GM18909 (cell line): Measurements from ENCODE around the gene NFX1.

ENCODE experiments used
- ATAC-seq: cut with Tn5 transposase; IDR thresholded peaks from one replicate; pipeline ENCODE4 v1.9.1; 2021; ENCODE audit warnings: mild to moderate bottlenecking; ENCODE audit not compliant: unreplicated experiment, poor library complexity

Gene NFX1

GRCh38 chr9:33265211-33265865 lies 25.0 kb upstream of the NFX1 start:
- ATAC-seq: no peak

DNA sequence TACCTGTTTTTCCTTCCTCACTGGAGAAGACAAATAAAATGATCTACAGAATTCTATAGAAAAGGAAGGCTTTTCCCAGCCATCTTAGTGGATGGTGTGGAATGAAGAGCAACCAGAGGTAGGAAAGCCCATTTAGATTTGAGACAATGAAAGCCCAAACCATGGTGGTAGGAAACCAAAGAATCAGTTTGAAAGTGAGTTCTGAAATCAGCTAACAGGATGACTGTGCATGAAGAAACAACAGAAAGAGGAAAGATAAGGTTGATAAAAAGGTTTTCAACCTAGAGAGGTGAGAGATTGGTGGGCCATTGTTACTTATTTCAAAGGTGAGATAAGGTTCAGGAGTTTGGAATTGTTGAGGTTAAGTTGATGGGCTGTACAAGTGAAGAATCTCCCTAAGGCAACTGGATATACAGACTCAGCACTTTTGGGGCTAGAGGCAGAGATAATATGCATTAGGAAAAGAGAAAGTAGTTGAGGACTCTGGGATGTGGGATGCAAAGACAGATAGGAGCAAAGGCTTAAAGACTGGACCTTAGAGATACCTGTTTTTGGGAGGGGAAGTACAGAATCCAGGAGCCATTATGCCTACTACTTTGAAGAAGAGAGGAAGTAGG lies 23.1 kb upstream of the NFX1 start:
- no peak for ATAC-seq

- no peak for ATAC-seq
Observed at GRCh38 chr9:33270146-33270545, 20.2 kb upstream of the NFX1 start.

GRCh38 chr9:33272061-33272460 lies 18.3 kb upstream of the NFX1 start:
- no peak for ATAC-seq

- ATAC-seq: no peak
Observed at GRCh38 chr9:33273266-33273971, 16.9 kb upstream of the NFX1 start.

DNA sequence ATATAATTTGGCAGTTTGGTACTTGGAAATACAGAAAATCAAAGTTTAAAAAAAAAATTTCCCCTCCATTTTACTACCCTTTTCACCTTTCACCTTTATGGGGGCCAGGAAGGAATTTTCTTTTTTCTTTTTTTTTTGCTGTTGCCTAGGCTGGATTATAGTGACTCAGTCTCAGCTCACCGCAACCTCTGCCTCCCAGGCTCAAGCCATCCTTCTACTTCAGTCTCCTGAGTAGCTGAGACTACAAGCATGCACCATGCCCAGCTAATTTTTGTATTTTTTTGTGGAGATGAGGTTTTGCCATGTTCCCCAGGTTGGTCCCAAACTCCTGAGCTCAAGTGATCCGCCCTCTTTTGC lies 16.4 kb upstream of the NFX1 start:
- ATAC-seq: no peak

DNA sequence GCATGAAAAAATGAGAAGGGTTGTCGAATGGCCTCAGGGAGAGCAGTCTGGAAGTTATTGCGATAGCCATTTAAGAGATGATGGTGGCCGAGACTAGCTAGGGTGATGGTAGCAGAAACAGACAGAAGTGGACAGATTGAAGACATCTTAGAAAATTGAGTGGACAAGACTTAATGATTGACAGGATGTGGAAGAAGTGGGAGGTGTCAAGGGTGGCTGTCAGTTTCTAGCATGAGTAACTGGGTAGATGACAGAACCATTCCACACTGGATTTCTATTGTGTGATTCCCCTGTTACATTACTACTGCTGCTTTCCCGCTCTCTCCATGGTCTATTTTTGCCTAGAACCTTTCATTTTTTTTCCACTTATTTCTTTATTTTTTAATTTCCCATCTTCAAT lies 12.8 kb upstream of the NFX1 start:
- ATAC-seq: no peak

DNA sequence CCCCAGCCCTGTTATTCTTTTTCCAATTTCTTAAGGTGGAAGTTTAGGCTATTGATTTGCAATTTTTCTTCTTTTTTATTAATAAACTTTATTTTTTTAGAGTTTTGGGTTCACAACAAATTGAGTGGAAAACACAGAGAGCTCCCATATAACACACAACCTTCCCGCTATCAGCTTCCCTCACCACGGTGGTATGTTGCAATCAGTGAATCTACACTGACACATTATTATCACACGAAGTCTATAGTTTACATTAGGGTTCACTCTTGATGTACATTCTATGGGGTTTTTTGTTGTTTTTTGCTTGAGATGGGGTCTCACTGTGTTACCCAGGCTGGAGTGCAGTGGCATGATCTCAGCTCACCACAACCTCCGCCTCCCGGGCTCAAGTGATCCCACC lies 4.8 kb upstream of the NFX1 start:
- no peak for ATAC-seq

GRCh38 chr9:33287087-33287490 lies 3.2 kb upstream of the NFX1 start:
- ATAC-seq: no peak

GRCh38 chr9:33288235-33288634 lies 2.1 kb upstream of the NFX1 start:
- no peak for ATAC-seq

DNA sequence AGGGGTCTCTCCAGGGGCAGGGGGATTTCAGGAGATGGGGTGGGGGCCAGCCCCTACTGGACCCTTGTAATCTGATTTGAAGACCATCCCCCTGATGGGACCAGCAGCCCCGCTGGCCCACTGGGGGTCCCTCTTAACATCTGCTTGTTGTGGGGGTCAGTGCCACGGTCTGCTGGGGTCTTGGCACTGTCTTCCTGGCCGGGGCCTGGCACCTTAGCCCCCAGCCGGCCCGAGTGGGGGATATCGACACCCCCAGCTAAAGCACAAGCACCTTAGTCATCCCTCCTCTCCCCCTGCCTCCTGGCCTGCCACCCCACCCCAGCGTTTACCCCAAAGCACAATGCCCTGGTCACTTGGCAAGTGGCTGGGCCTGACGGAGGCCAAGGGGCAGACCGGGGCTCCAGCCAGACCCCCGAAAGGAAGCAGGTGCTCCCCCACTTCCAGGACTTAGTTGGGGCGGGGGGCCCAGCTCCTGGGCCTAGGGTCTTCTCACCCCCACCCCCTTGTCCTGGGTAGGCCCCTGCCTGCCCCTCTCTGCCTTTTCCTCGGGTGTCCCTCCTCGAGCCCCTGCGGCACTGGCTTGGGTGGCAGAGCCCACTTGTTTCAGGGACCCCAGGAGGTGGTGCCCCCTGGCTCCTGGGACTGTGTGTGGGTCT lies 1.4 kb upstream of the NFX1 start:
- ATAC-seq: no peak

- ATAC-seq: peak; percentile 0
Observed at GRCh38 chr9:33289496-33289895, 820 bp upstream of the NFX1 start.

GRCh38 chr9:33289936-33290246 lies 425 bp upstream of the NFX1 start:
- peak; percentile 38 for ATAC-seq

- ATAC-seq: no peak
Observed at GRCh38 chr9:33291031-33291397, 698 bp downstream of the NFX1 start.

GRCh38 chr9:33291901-33292300 lies 1.6 kb downstream of the NFX1 start:
- ATAC-seq: no peak

DNA sequence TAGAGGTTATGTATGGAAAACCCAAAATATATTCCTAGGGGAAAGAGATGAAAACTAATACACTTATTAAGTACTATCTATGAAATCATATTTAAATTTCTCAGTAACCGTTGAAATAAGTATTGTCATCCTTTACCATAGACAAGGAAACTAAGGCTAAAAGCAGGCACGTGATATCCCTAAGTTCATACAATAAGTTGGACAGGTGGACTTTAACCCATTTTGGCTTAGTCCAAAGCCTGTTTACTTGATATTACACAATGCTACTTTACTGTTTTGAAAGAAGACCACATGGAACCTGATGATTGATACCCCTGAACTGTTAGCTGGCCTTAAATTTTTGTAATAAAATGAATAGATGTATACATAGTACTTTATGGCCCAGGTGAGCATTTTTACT lies 3.5 kb downstream of the NFX1 start:
- ATAC-seq: no peak

DNA sequence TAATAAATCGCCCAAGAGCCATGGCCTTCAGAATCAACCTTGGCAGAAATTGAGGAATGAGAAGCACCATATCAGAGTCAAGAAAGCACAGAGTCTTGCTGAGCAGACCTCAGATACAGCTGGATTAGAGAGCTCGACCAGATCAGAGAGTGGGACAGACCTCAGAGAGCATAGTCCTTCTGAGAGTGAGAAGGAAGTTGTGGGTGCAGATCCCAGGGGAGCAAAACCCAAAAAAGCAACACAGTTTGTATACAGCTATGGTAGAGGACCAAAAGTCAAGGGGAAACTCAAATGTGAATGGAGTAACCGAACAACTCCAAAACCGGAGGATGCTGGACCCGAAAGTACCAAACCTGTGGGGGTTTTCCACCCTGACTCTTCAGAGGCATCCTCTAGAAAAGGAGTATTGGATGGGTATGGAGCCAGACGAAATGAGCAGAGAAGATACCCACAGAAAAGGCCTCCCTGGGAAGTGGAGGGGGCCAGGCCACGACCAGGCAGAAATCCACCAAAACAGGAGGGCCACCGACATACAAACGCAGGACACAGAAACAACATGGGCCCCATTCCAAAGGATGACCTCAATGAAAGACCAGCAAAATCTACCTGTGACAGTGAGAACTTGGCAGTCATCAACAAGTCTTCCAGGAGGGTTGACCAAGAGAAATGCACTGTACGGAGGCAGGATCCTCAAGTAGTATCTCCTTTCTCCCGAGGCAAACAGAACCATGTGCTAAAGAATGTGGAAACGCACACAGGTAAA lies 4.5 kb downstream of the NFX1 start:
- no peak for ATAC-seq

DNA sequence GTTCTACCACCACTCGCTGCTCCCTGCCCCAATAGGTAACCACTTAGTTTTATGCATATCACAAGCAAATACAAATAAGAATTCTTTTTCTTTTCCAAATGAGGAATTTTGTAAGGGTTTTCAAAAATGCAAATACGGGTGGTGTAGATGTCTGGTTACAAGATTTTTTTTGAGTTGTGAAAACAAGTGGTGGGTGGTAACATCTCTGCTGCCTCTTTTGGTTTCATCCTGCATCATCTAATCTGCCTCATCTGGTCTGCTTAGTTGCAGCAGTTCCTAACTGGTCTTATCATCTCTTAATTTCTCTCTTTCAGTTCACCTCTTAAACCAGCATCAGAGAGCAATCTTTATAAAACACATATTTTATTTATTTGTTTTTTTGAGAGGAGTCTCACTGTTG lies 5.3 kb downstream of the NFX1 start:
- ATAC-seq: no peak

DNA sequence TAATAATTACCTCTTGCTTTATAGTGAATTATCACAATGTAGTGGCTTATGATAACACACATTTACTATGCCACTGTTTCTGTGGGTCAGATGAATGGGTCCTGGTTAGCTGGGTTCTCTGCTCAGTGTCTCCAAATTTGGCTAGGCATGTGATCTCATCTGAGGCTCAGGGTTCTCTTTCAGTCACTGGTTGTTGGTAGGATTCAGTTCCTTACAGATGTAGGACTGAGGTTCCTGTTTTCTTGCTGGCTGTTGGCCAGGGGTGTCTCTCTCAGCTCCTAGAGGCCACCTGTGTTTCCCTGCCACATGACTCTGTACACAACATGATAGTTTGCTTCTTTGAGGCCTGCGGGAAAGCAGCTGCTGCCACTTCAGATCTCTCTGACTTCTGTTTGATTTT lies 7.1 kb downstream of the NFX1 start:
- ATAC-seq: peak; percentile 90

DNA sequence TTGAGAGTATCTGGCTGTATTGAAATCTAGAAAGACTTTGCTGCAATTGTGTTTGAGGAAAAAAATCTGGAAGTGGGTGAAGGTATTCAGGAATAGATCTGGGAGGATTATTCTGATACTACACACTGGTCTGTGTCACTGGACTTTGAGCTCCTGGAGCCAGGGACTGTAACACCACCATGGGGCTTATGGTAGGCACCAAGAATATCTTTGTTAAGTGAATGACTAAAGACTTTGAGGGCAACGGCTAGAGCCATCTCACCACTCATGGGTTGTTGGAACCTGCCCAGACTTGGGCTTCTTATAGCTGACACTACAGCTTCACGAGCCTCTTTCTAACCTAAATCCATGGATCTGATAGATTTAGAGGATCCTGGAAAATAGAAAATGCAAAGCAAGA lies 10.2 kb downstream of the NFX1 start:
- ATAC-seq: no peak

GRCh38 chr9:33304362-33304761 lies 14.0 kb downstream of the NFX1 start:
- no peak for ATAC-seq
